ENCODE results near the gene UBE2QL1.

UBE2QL1 gene
- total RNA-seq: 0.10 to 0.22 reads per million in 2 donors

GRCh38 chr5:6448622-6449464 lies at the start of gene UBE2QL1:
UBE2QL1 (plus strand) TSS chr5:6448859; CDS start chr5:6448894, 35 bp downstream.
- DNase-seq: no peak

GRCh38 chr5:6399980-6400910 lies 48.4 kb upstream of the UBE2QL1 start:
- DNase-seq: no peak

- DNase-seq: no peak
Measured at GRCh38 chr5:6401410-6401809, 47.2 kb upstream of the UBE2QL1 start.

DNA sequence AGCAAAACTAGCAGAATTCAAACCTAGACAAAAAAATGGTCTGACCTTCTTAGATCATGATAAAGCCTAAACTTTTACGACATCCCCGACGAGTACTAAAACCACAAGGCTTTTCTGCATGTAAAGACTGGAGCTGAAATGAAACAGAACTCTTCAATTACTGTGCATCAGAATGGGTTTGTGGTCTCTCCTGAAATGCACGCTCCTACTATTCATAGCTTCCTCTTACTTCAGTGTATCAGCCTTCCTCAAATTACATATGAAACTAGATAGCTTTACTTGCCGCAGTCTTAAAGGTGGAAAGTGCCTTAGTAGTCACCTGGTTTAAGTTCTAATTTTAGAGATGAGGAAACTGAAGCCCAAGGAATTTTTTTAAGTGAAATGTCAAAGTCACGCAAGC lies 45.7 kb upstream of the UBE2QL1 start:
- no peak for DNase-seq

GRCh38 chr5:6403416-6403815 lies 45.2 kb upstream of the UBE2QL1 start:
- DNase-seq: no peak

DNA sequence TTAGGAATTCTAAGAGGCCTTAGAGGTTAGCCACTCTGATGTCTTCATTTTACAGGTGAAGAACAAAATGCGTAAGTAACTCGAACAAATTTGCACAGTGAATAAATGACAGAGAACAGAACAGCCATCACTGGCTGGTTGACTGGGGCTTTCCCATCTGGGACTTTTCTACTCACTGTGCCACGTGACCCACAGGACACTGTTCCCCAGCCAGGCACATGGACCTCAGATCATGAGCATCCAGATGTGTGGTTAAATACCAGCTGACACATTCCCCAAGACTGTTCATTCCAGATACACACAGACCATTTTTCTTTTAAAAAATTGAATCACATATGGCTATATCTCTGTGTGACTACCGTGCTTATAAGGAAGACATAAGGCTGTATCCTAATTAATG lies 44.5 kb upstream of the UBE2QL1 start:
- DNase-seq: no peak

- no peak for DNase-seq
Measured at GRCh38 chr5:6405591-6405990, 43.1 kb upstream of the UBE2QL1 start.

- DNase-seq: no peak
Measured at GRCh38 chr5:6407558-6408259, 41.0 kb upstream of the UBE2QL1 start.

DNA sequence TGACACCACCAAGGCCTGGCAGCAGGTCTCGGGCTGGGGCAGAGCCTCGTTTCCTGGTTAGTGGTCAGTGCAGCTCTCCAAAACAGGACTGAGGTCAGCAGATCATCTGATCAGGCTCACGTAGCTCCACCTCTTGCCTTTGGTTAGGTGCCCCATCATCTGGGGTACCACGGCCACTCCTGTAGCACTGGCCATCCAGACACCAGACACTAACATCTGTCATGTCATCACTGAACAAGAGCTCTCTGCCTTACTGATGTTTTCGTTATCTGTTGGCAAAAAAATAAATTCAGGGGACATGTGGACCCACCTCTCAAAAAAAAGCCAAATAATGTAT lies 40.4 kb upstream of the UBE2QL1 start:
- no peak for DNase-seq

DNA sequence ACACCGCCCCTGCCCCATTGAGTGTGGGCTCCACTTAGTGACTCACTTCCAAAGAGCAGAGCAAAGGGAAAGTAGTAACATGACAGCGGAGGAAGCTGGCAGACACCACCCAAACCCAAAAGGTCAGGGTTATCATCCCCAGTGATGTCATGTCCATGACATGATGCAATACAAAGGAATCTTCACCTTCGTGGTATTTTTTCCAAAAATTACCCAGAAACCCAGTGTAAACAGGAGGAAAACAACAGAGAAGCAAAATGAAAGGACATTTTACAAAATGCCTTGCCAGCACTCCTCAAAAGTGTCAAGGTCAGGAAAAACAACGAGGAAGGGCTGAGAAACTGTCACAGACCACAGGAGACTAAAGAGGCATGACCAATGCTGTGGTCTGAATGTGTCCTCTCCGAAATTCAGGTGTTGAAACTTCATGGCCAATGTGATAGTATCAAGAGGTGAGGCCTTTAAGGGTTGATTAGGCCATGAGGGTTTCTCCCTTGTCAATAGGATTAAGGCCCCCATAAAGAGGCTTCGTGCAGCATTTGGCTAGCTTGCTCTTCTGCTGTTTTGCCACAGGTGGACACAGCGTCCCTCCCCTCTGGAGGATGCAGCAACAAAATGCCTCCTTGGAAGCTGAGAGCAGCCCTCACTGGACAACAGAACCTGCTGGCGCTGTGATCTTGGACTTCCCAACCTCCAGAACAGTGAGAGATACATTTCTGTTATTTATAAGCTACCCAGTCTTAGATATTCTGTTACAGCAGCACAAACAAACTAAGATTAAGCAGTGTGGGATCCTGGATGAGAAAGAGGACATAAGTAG lies 39.8 kb upstream of the UBE2QL1 start:
- DNase-seq: no peak

GRCh38 chr5:6410421-6410820 lies 38.2 kb upstream of the UBE2QL1 start:
- no peak for DNase-seq

DNA sequence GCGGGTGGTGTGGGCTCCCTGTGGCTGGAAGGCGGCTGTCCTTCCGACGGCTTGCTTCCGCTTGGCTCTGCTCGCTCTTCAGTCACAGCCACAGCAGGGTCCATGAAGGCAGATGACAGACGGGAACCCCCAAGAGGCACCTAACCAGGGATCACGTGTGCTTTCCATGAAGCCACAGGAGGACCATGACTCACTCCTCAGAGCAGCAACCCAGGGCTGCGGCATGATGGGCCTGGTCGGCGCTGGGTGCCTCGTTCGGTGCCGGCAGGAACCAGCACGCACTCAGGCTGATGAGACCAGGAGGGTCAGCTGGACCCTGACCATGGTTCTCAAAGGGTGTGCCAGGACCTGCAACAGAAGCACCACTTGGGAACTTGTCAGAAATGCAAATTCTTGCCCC lies 37.5 kb upstream of the UBE2QL1 start:
- DNase-seq: no peak

GRCh38 chr5:6412811-6413210 lies 35.8 kb upstream of the UBE2QL1 start:
- no peak for DNase-seq

DNA sequence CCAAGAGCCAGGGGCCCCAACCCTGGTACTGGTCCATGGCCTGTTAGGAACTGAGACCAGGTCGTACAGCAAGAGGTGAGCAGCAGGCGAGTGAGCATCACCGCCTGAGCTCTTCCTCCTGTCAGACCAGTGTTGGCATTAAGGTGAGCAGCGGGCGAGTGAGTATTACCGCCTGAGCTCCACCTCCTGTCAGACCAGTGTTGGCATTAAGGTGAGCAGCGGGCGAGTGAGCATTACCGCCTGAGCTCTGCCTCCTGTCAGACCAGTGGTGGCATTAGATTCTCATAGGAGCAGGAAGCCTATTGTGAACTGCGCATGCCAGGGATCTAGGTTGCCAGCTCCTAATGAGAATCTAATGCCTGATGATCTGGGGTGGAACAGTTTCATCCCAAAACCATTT lies 31.0 kb upstream of the UBE2QL1 start:
- no peak for DNase-seq

GRCh38 chr5:6418679-6419276 lies 29.9 kb upstream of the UBE2QL1 start:
- DNase-seq: no peak

GRCh38 chr5:6419340-6419852 lies 29.3 kb upstream of the UBE2QL1 start:
- DNase-seq: no peak

DNA sequence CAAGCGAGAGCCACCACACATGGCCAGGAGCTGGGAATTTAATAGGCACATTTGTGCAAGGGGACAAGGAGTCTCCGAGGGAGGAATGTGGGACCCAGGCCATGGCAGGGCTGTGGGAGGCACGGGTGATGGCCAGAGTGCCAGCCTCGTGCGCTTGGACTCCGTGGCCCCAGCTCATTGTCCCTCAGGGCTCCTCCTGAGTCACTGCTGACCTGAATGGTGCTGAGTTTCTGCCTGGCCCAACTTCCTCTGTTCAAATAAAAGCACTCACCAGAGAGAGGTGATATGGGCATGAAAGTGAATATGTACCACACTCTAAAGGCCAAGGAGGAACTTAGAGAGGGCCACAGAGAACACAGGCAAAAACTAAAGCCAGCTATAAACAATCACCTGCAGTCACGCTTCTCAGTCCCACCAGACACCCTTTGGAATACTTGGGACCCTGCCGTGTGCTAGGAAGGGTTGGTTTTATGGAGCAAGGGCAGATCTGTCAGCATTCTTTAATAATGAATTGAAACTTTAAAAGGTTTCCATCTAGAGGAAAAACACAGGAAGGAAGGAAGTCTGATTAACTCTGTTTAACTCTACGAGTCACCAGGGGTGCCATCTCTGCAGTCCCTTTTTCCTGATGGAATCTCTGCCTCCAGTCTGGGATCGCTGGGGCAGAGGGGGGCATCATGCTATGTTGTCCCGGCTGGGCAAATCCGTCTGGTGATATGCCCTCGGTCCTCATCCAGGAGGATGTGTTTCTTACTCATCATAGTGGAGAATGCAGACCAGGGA lies 25.1 kb upstream of the UBE2QL1 start:
- no peak for DNase-seq

DNA sequence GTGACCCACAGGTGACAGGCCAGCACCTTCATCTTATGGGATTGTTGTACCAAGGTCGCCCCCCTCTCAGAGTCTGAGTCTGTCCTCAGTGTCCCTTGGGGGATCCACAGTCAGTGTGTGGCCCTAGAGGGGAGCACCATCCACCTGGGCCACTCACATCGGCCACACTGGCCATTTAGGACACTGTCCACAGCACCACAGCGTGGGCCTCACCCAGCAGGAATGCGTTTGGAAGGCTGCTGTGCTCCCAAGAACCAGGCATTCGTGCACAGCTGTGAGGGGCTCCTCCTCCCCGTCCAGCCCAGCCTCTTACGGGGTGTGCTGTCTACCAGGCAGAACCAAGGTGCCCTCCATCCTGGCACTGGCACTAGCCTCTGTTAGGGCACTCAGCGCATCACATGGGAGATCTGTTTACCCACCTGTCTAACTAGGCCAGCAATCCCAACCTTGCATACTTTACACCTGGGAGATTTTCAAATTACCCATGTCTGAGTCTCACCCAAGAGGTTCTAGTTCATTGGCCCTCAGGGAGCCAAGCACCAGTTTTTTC lies 24.5 kb upstream of the UBE2QL1 start:
- no peak for DNase-seq

- DNase-seq: no peak
Measured at GRCh38 chr5:6424700-6425099, 24.0 kb upstream of the UBE2QL1 start.

DNA sequence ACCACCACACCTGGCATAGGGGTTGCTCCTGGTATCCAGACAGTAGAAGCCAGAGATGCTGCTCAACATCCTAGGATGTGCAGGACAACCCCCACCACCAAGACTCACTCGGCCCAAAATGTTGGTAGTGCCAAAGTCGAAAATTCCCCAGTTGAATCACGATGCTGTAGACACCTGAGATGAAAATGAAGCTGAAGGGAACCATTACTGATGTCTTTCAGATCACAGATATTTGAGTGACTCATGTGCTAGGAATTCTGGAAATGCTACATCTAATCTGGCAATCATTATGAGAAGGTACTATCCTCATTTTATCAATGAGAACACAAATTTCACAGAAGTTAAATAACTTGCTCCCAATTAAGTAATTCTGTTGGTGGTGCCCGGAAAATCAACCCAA lies 21.0 kb upstream of the UBE2QL1 start:
- DNase-seq: no peak

Measured in activated gamma-delta T cell (primary cell).